ENCODE results near the gene PLD1.
A peak's percentile ranks its signal among the peaks of the same experiment; 100 is the strongest.
"Not testable (repeated sequence)": the region's sequence is repeated elsewhere in the genome, so short reads cannot be mapped to it uniquely, and the experiment has no call there.

The PLD1 gene

GRCh38 chr3:171607452-171607851 lies 202.8 kb downstream of the PLD1 start:
- DNase-seq (ENCODE audit: low spot score): no peak

GRCh38 chr3:171606151-171606751 lies 204.0 kb downstream of the PLD1 start:
- no peak for DNase-seq (ENCODE audit: low spot score)

- DNase-seq (ENCODE audit: low spot score): no peak
Measured at GRCh38 chr3:171604370-171604769, 205.9 kb downstream of the PLD1 start.

- DNase-seq (ENCODE audit: low spot score): no peak
Measured at GRCh38 chr3:171602072-171602471, 208.2 kb downstream of the PLD1 start.

GRCh38 chr3:171600030-171600429 lies 210.3 kb downstream of the PLD1 start:
- no peak for DNase-seq (ENCODE audit: low spot score)

- DNase-seq (ENCODE audit: low spot score): no peak
Measured at GRCh38 chr3:171598990-171599389, 211.3 kb downstream of the PLD1 start.

- no peak for DNase-seq (ENCODE audit: low spot score)
Measured at GRCh38 chr3:171592786-171593185, 217.5 kb downstream of the PLD1 start.

- DNase-seq (ENCODE audit: low spot score): no peak
Measured at GRCh38 chr3:171591070-171591469, 219.2 kb downstream of the PLD1 start.

GRCh38 chr3:171586274-171586673 lies 224.0 kb downstream of the PLD1 start:
- DNase-seq (ENCODE audit: low spot score): no peak

GRCh38 chr3:171585039-171585438 lies 225.2 kb downstream of the PLD1 start:
- DNase-seq (ENCODE audit: low spot score): no peak

GRCh38 chr3:171584100-171584499 lies 226.2 kb downstream of the PLD1 start:
- no peak for DNase-seq (ENCODE audit: low spot score)

GRCh38 chr3:171574556-171575240 lies 235.6 kb downstream of the PLD1 start:
- DNase-seq (ENCODE audit: low spot score): no peak

- DNase-seq (ENCODE audit: low spot score): no peak
Measured at GRCh38 chr3:171569571-171570132, 240.6 kb downstream of the PLD1 start.

- DNase-seq (ENCODE audit: low spot score): no peak
Measured at GRCh38 chr3:171568766-171569165, 241.5 kb downstream of the PLD1 start.

- DNase-seq (ENCODE audit: low spot score): peak; percentile 70
Measured at GRCh38 chr3:171566803-171567422, 243.4 kb downstream of the PLD1 start.

GRCh38 chr3:171565481-171566058 lies 244.7 kb downstream of the PLD1 start:
- no peak for DNase-seq (ENCODE audit: low spot score)

- no peak for DNase-seq (ENCODE audit: low spot score)
Measured at GRCh38 chr3:171564748-171565480, 245.4 kb downstream of the PLD1 start.

GRCh38 chr3:171563298-171563697 lies 247.0 kb downstream of the PLD1 start:
- DNase-seq (ENCODE audit: low spot score): no peak

- not testable (repeated sequence) for DNase-seq (ENCODE audit: low spot score)
Measured at GRCh38 chr3:171562459-171562858, 247.8 kb downstream of the PLD1 start.

- peak; percentile 11 for DNase-seq (ENCODE audit: low spot score)
Measured at GRCh38 chr3:171561596-171562323, 248.5 kb downstream of the PLD1 start.

- no peak for DNase-seq (ENCODE audit: low spot score)
Measured at GRCh38 chr3:171559586-171559985, 250.7 kb downstream of the PLD1 start.

Data from CD4-positive, alpha-beta T cell treated with Interleukin-2 at 100 ng/mL for 4 hours (primary cell).